Retinal pigment epithelial cell (primary cell): Measurements from ENCODE around the gene SSH3.

Experiments used
- DNase-seq: peaks from one replicate; pipeline ENCODE4 v3.0.0-alpha.2; 2010; ENCODE audit warnings: low read depth
- H3K4me3 ChIP-seq: 2 replicates; pipeline ENCODE4 v1.5.1; 2011; ENCODE audit warnings: mild to moderate bottlenecking, low read length, control low read depth, moderate library complexity
- TF ChIP-seq, protein P1 (sequence below): conservative IDR thresholded peaks from 2 replicates; pipeline ENCODE4 v1.5.1; 2011; ENCODE audit warnings: low read depth, low read length, control low read depth, inconsistent platforms

SSH3 gene

GRCh38 chr11:67264877-67265632 is 38.3 kb upstream of the SSH3 start:
- DNase-seq, result no peak
- no peak overlapping the region for H3K4me3 ChIP-seq
- TF ChIP-seq, protein P1, sequence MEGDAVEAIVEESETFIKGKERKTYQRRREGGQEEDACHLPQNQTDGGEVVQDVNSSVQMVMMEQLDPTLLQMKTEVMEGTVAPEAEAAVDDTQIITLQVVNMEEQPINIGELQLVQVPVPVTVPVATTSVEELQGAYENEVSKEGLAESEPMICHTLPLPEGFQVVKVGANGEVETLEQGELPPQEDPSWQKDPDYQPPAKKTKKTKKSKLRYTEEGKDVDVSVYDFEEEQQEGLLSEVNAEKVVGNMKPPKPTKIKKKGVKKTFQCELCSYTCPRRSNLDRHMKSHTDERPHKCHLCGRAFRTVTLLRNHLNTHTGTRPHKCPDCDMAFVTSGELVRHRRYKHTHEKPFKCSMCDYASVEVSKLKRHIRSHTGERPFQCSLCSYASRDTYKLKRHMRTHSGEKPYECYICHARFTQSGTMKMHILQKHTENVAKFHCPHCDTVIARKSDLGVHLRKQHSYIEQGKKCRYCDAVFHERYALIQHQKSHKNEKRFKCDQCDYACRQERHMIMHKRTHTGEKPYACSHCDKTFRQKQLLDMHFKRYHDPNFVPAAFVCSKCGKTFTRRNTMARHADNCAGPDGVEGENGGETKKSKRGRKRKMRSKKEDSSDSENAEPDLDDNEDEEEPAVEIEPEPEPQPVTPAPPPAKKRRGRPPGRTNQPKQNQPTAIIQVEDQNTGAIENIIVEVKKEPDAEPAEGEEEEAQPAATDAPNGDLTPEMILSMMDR, result no peak

- TF ChIP-seq, protein P1, result peak; percentile 59
- H3K4me3 ChIP-seq, result peak overlapping the region; percentile 40
- DNase-seq, result no peak
Measured at GRCh38 chr11:67265633-67266448, 37.5 kb upstream of the SSH3 start.

DNA sequence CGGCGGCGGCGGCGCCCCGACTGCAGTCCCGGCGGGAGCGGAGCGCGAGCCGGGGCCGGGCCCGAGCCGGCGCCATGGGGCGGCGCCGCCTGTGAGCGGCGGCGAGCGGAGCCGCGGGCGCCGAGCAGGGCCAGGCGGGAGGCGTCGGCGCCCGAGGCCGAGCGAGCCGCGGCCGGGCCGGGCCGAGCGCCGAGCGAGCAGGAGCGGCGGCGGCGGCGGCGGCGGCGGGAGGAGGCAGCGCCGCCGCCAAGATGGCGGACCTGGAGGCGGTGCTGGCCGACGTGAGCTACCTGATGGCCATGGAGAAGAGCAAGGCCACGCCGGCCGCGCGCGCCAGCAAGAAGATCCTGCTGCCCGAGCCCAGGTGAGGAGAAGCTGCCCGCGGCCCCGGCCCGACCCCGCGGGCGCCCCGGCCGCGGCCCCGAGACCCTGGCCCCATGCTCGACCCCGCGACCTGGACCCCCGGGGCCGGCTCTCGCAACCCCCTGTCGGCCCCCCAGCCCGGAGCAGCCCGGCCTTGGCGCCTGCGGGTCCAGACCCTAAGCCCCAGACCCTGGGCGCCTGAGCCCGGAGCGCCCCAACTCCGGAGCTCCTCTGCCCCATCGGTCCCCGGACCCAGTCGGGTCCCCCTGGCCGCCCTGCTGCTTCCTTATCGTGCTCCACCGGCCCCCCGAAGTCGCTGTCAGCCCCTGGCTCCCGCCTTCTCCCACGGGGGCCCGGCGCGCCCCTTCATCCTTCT is 36.7 kb upstream of the SSH3 start, which contains the start of gene GRK2:
Gene GRK2, plus strand, starts transcription at position 25 of the 739 bp plus-strand sequence. Its CDS starts 227 bp downstream, at position 252.
- H3K4me3 ChIP-seq, result peak within 1 kb of the TSS; percentile 73
- DNase-seq, result no peak
- TF ChIP-seq, protein P1, result no peak

DNA sequence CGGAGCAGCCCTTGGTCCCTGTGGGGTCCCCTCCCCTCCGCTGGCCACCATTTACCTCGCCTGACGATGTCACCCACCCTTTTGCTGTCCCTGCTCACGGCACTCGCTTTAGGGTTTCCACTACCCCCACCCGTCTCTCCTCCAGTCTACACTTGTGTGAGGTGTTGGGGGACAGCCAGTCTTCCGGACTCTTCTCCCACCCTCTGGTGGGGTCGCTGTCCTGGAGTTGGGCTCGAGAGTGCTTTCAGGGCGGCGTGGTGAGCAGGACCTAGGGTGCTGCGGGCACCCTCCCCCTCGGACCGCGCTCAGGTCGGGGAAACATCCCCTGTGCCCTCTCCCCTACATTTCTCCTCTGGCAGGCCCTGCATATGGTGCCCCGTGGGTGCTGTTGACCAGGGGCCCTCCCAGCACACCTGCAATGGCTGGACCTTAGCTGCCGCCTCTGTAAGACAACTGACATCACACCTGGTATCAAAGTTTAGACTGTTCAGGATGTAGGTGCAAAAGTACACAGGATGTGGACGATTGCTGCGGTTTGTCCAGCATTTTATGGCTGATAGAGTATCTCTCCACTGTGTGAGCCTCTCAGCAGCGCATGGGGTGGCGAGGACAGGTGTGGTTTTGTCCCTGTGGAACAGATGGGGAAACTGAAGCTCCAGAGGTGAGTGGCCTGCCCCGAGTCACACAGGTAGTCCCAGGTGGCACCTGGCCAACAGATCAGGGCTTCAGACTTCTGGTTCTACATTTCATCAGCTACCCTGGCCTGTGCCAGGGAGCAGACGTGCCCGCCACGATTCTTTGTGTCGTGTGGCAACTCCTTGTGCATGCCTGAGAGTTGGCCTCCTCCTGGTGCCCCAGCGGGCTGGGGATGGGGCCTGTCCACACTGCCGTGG is 35.9 kb upstream of the SSH3 start:
- DNase-seq, result no peak
- TF ChIP-seq, protein P1, result no peak
- H3K4me3 ChIP-seq, result peak overlapping the region; percentile 73

DNA sequence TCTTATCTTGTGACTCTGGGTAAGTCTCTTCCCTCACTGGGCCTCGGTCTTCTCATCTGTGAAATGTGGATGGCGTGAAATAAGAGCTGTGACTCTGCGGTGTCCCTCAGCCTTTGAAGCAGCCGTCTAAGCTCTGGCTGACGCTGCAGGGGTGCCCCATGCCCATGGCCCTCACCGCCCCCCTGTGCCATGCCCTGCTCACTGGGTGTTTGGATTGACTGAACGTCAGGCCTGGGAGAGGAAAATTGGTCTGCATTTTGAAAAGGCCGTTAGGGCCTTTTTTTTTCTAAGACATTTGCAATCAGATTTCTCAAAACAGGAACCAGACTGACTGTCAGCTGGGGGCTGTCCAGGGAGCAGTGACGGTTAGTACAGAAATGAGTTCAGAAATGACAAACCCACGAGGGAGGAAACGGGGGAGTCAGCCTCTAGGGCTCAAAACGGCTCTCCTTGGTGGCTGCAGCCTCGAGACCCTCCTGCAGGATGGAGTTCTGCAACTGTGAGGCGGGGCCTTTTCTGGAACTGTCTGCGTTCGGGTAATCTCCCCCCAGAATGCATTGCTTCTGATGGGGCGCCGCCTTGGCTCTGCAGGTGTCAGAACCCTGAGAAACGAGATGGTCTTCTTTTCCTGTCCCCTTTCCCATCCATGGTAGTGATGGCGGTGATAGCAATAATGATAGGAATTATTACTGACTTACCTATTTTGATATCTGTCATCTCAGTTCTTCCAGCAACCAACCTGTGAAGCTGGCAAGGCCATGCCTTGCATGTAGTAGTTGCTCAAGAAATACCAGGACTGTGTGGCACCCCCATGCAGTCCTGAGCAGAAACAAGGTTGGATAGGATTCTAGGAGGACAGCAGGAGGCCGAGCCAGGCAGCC is 35.0 kb upstream of the SSH3 start:
- TF ChIP-seq, protein P1, result no peak
- H3K4me3 ChIP-seq, result peak overlapping the region; percentile 73
- DNase-seq, result no peak
